Activated naive CD4-positive, alpha-beta T cell treated with anti-CD3 and anti-CD28 coated beads, Interleukin-2, amount 50 U/mL, for 72 hours (primary cell): Measurements from ENCODE around the gene PRMT1. TPM values are rescaled to one million over a fixed set of nuclear protein-coding genes. Genes with fewer than 3 reads are reported as not detected.

ENCODE experiments used
- ATAC-seq, 2 donors: fragments of 150-1000 bp; cut with Tn5 transposase; 2 replicates each; pipeline ENCODE4 v1.10.0; 2021; ENCODE audit warnings: mild to moderate bottlenecking in 2 of 2, moderate library complexity in 2 of 2
- DNase-seq, 2 donors: peaks; one replicate each; pipeline ENCODE4 v3.0.0; 2021 to 2022; ENCODE audit warnings: low spot score in 2 of 2
- H3K27ac Mint-ChIP-seq, 2 donors: one replicate each; pipeline ENCODE4 v1.8.0; 2022; ENCODE audit warnings: mild to moderate bottlenecking in 2 of 2, mixed read lengths in 2 of 2
- H3K36me3 Mint-ChIP-seq, 2 donors: one replicate each; pipeline ENCODE4 v1.8.0; 2022; ENCODE audit warnings: mixed read lengths in 2 of 2
- H3K9me3 Mint-ChIP-seq, 2 donors: one replicate each; pipeline ENCODE4 v1.8.0; 2022; ENCODE audit warnings: mixed read lengths in 2 of 2
- total RNA-seq, 2 donors: library from RNA; stranded (reverse); gene quantifications; one replicate each; pipeline ENCODE4 v1.2.3, GENCODE V29; 2022

PRMT1 gene
- total RNA-seq, 2 donors from 2014 or later, result 248 to 309 TPM

DNA sequence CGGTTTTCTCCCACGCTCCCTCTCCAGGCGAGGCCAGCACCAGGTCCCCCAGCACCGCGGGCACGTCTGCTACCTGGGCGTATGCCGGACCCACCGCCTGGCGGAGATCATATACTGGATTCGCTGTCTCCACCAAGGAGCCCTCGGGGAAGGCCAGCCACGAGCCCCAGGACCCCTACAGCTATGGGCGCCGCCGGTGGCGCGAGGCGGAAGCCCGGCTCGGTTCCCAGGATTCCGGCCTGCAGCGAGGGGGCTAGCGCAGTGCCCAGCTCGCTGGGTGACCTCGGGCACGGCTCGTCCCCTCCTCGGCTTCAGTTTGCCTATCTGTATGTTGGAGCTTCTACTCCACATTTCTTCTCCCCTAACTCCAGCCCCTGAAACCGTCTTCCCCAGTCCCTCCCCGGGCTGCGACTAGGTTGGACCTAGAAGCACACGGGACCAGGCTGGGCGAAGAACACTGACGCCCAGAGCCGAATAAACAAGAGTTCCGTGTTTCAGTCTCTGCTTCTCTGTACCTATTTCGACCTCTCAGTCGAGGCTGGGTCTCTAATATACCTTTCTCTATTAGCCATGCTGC, 13.1 kb downstream of the PRMT1 start:
- ATAC-seq (peak in 1 of 2 donors; percentile 10), DNase-seq (no peak)
- Mint-ChIP-seq H3K36me3 (peaks cover 7% of the 10 kb centered on the region in 2 donors), H3K9me3 (no peaks in the 10 kb centered on the region), H3K27ac (peak overlapping the region in 1 of 2 donors; percentile 36)

DNA sequence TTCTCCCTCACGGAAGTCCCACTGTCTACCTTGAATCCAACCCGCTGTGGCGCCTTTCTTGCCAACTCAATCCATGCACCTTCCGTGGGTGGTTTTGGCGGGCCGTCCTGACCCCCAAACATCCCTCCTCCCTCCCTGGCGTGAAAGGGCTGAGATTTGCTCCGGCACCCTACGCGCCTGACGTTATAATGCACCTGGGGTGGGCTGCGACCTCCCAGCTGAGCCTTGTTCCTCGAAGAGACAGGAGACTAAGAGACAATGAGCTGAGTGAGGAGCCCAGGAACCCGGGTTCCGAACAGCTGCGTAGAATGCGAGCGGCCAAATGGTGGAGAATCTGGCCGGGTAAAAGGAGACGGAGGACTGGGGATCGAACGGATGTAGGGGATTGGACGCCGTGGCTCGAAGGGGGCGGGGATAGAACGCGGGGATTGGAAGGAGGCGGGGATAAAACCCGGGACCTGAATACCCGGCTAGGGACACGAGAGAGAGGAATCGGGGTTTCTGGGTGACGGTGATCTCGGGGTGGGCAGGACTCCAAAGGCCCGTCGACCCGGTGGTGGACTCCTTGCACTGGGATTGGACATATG, 13.7 kb downstream of the PRMT1 start, which contains the start of gene CPT1C:
Gene CPT1C, plus strand, starts transcription at position 461 of the 587 bp plus-strand sequence. CDS start 1,137 bp downstream, outside the sequence.
- peak; percentile 55 to 60 for ATAC-seq
- Mint-ChIP-seq H3K9me3 (no peaks in the 10 kb centered on the region), H3K36me3 (peaks cover under 1 to 2% of the 10 kb centered on the region in 2 donors), H3K27ac (peak within 1 kb of the TSS; percentile 36 to 79)
- peak in 1 of 2 donors; percentile 64 for DNase-seq

DNA sequence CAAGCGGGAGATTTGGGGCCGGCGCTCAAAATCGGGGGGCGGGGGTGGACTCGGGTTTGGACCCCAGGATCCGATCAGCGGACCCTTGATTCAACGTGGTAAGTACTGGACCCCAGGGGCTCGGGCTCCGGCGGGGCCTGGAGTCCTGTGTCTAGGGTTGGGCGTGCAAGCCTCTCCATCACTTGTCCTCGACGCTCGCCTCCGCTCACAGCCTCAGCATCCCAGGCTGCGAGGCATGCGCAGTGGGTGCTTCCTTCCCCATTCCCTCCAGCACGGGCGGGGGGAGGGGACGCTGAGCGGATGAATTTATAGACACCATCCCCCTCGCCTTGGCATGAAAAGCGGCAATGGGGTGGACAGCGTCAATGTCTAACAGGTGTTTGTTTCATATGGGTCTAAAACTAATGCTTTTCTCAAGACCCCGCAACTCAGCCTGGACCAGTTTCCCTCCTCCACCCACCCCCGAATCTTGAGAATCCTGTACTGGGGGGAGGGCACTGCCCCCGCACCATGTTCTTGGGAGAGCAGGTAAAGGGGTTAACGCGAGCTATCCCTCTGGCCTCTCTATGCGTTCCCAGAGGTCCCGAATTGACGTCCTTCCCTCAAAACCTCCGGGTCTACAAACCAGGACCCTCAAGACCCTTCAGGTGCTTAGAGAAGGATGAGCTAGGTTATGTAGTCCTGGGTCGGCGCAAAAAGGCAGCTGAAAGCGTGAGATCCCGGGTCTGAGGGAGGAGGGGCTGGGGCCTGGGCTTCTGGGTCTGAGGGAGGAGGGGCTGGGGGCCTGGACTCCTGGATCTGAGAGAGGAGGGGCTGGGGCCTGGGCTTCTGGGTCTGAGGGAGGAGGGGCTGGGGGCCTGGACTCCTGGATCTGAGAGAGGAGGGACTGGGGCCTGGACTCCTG, 14.4 kb downstream of the PRMT1 start:
- peak overlapping the region; percentile 36 to 79 for H3K27ac Mint-ChIP-seq
- ATAC-seq (peak; percentile 27 to 31), DNase-seq (no peak)
- no peaks in the 10 kb centered on the region for H3K9me3 Mint-ChIP-seq
- H3K36me3 Mint-ChIP-seq, result no peaks in the 10 kb centered on the region

DNA sequence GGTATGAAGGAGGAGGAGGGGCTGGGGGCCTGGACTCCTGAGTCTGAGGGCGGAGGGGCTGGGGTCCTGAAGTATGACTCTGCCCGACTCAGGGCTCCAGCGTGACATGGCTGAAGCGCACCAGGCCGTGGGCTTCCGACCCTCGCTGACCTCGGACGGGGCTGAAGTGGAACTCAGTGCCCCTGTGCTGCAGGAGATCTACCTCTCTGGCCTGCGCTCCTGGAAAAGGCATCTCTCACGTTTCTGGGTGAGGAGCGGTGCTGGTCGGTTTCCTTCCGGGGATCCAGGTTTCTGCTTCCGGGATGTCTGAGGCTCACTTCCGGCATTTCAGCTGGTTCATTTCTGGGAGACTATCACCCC, 15.1 kb downstream of the PRMT1 start:
- Mint-ChIP-seq H3K27ac (no peak overlapping the region), H3K9me3 (no peaks in the 10 kb centered on the region), H3K36me3 (no peaks in the 10 kb centered on the region)
- ATAC-seq (no peak), DNase-seq (no peak)

DNA sequence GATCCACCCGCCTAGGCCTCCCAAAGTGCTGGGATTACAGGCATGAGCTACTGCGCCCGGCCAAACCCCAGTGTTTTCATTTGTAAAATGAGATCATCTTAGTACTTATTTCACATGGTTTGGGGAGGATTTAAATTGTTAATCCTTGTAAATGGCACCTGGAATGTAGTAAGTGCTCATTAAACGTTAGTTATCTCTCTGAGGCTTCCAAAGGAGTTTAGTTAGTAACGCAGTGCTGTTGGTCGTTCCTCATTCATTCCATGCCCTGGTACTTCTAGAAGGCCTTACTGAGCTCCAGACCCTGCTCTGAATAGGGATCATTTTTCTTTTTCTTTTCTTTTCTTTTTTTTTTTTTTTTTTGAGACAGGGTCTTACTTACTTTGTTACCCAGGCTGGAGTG, 19.0 kb downstream of the PRMT1 start:
- no peaks in the 10 kb centered on the region for H3K36me3 Mint-ChIP-seq
- H3K27ac Mint-ChIP-seq, result no peak overlapping the region
- no peak for DNase-seq
- no peak for ATAC-seq
- no peaks in the 10 kb centered on the region for H3K9me3 Mint-ChIP-seq

DNA sequence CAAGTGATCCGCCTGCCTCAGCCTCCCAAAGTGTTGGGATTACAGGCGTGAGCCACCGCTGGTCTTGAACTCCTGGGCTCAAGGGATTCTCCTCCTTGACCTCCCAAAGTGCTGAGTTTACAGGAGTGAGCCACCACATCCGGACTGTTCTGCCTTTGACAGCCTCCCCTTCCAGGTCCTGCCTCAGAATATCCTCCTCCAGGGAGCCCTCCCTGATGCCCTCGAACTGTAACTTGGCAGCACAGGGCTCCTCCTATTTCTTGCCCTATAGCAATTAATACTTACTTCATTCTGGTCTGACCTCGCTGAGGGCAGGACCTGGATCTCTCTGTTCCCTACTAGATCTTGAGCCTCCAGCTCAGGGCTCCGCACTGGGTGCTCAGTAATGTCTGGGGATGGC, 19.8 kb downstream of the PRMT1 start:
- no peak overlapping the region for H3K27ac Mint-ChIP-seq

DNA sequence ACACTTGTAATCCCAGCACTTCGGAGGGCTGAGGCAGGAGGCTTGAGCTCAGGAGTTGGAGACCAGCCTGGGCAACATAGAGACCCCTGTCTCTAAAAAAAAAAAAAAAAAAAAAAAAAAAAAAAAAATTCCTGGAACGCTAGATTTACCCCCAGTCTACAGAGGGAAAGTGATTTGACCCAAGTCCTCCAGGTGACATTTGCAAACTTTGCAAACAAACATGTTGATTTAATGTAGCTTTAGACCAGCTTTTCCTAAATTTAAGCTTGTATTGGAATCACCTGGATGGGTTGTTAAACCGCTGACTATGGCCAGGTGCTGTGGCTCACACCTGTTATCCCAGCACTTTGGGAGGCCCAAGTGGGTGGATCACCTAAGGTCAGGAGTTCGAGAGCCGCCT, 22.3 kb downstream of the PRMT1 start:
- H3K36me3 Mint-ChIP-seq, result no peaks in the 10 kb centered on the region
- no peak overlapping the region for H3K27ac Mint-ChIP-seq

More for the DNA sequence above, 19.8 kb downstream of the PRMT1 start:
- DNase-seq, result no peak
- H3K9me3 Mint-ChIP-seq, result no peaks in the 10 kb centered on the region
- ATAC-seq, result no peak
- no peaks in the 10 kb centered on the region for H3K36me3 Mint-ChIP-seq

DNA sequence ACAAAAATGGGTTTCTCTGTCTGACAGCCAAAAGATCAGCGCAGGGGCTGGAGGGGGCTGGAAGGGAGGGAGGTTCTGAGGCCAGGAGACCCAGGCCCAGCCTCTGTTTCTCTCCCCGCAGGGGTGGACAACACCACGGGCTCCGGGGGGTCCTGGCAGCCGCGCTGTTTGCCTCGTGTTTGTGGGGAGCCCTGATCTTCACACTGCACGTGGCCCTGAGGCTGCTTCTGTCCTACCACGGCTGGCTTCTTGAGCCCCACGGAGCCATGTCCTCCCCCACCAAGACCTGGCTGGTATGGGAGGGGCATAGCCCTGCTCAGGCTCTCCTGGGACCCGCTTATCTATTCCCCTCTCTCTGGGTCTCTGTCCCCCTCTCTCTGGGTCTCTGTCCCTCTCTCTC, 23.5 kb downstream of the PRMT1 start:
- ATAC-seq, result peak; percentile 49 to 64
- no peak for DNase-seq
- Mint-ChIP-seq H3K9me3 (no peaks in the 10 kb centered on the region), H3K27ac (no peak overlapping the region), H3K36me3 (no peaks in the 10 kb centered on the region)

More for the DNA sequence above, 22.3 kb downstream of the PRMT1 start:
- ATAC-seq (no peak), DNase-seq (no peak)
- no peaks in the 10 kb centered on the region for H3K9me3 Mint-ChIP-seq

DNA sequence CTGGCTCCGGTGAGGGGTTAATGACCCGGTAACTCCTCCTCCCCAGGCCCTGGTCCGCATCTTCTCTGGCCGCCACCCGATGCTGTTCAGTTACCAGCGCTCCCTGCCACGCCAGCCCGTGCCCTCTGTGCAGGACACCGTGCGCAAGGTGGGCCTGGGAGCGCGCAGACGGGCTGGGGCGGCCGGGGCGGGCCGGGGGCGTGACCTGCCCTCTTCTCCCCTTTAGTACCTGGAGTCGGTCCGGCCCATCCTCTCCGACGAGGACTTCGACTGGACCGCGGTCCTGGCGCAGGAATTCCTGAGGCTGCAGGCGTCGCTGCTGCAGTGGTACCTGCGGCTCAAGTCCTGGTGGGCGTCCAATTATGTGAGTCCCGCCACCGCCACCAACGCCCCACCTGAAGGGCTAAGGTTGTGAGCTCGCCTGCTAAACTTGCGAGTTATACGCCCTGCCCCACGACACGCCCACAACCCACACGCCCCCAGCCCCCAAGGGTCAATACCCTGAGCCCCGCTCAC, 24.3 kb downstream of the PRMT1 start:
- H3K27ac Mint-ChIP-seq, result no peak overlapping the region
- DNase-seq (no peak), ATAC-seq (peak; percentile 50 to 57)
- H3K36me3 Mint-ChIP-seq, result no peaks in the 10 kb centered on the region
- H3K9me3 Mint-ChIP-seq, result no peaks in the 10 kb centered on the region

DNA sequence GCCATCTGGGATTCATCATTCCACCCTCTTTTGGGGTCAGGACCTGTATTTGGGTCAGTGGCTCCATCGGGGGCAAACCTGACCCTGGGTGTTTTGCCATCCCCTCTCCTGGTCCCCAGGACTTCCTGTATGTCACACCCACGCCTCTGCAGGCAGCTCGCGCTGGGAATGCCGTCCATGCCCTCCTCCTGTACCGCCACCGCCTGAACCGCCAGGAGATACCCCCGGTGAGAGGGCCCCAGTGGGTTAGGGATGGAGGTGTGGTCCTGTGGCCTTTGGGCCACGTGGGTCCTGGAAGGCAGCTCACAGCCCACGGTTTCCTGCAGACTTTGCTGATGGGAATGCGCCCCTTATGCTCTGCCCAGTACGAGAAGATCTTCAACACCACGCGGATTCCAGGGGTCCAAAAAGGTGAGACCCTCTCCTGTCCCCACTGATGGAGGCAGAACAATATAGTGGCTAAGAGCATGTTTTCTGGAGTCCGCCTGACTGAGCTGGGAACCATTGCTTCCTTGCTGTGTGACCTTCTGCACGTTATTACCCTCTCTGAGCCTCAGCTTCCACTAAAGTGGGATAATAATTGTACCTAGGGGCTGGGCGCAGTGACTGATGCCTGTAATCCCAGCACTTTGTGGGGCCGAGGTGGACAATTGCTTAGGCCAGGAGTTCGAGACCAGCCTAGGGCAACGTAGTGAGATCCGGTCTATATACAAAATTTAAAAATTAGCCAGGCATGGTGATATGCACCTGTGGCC, 28.0 kb downstream of the PRMT1 start:
- H3K9me3 Mint-ChIP-seq, result no peaks in the 10 kb centered on the region
- DNase-seq, result no peak
- H3K27ac Mint-ChIP-seq, result no peak overlapping the region
- no peaks in the 10 kb centered on the region for H3K36me3 Mint-ChIP-seq
- no peak for ATAC-seq

DNA sequence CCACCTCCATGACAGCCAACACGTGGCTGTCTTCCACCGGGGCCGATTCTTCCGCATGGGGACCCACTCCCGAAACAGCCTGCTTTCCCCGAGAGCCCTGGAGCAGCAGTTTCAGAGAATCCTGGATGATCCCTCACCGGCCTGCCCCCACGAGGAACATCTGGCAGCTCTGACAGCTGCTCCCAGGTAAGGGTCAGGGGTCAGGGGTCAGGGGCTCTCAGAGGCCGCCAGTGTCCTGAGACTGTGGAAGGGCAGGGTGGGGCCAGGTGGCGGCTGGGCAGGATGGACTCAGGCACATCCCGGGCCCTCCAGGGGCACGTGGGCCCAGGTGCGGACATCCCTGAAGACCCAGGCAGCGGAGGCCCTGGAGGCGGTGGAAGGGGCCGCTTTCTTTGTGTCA, 28.8 kb downstream of the PRMT1 start:
- H3K9me3 Mint-ChIP-seq, result no peaks in the 10 kb centered on the region
- ATAC-seq, result no peak
- no peaks in the 10 kb centered on the region for H3K36me3 Mint-ChIP-seq
- no peak overlapping the region for H3K27ac Mint-ChIP-seq
- DNase-seq, result no peak

DNA sequence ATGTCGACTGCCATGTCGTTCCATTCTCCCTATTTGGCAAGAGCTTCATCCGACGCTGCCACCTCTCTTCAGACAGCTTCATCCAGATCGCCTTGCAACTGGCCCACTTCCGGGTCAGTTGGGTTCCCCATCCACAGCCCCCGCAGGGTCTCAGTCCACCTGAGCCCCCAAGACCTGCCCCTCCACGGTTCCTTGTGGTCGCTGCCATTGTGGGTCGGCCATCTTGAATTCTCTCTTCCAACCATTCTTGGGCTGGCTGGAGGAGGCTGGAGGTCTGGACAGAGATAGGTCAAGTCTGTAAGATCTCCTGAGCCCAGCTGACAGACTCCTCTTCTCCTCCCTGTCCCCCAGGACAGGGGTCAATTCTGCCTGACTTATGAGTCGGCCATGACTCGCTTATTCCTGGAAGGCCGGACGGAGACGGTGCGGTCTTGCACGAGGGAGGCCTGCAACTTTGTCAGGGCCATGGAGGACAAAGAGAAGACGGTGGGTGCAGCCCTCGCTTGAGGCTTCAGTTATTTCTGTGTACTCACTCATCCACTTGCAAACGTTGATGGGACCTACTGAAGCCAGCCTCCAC, 33.4 kb downstream of the PRMT1 start:
- ATAC-seq, result no peak
- H3K36me3 Mint-ChIP-seq, result no peaks in the 10 kb centered on the region
- DNase-seq, result no peak
- H3K27ac Mint-ChIP-seq, result no peak overlapping the region
- no peaks in the 10 kb centered on the region for H3K9me3 Mint-ChIP-seq

DNA sequence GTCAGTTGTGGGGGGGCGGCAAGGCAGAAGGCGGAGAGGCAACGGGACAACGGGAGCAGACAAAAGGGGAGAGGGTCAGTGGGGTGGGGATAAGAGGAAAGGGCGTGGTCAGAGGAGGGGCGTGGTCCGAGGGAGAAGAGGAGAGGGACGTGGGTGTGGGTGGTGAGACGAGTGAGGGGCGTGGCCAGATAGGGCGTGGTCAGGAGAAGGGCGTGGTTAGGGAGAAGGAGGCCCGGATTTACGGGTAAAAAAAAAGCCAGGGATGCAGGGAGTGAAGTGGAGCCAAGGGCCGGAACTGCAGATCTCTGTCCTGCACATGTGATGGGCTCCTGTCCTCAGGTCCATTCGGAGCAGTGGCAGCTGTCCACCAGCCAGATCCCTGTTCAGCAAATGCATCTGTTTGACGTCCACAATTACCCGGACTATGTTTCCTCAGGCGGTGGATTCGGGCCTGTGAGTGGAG, 35.4 kb downstream of the PRMT1 start:
- no peak for ATAC-seq

DNA sequence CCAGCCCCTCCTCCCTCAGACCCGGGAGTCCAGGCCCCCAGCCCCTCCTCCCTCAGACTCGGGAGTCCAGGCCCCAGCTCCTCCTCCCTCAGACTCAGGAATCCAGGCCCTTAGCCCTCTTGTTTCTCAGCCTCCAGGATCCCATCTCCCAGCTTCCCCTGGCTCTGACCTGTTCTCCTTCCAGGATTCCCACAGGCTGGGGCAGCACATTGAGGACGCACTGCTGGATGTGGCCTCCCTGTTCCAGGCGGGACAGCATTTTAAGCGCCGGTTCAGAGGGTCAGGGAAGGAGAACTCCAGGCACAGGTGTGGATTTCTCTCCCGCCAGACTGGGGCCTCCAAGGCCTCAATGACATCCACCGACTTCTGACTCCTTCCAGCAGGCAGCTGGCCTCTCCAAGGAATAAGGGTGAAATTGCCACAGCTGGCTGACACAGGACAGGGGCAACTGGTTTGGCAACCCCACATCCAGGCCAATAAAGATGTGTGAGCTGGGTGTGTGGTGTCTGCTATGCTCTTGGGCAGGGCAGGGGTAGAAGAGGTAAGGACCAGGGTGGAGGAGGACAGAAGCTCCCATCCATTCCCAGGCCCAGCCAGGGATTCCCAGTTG, 36.3 kb downstream of the PRMT1 start:
- ATAC-seq (no peak), DNase-seq (no peak)
- H3K36me3 Mint-ChIP-seq, result no peaks in the 10 kb centered on the region
- H3K9me3 Mint-ChIP-seq, result no peaks in the 10 kb centered on the region
- peak overlapping the region in 1 of 2 donors; percentile 72 for H3K27ac Mint-ChIP-seq

More for the DNA sequence above, 35.4 kb downstream of the PRMT1 start:
- no peak for DNase-seq
- Mint-ChIP-seq H3K27ac (no peak overlapping the region), H3K36me3 (no peaks in the 10 kb centered on the region), H3K9me3 (no peaks in the 10 kb centered on the region)

DNA sequence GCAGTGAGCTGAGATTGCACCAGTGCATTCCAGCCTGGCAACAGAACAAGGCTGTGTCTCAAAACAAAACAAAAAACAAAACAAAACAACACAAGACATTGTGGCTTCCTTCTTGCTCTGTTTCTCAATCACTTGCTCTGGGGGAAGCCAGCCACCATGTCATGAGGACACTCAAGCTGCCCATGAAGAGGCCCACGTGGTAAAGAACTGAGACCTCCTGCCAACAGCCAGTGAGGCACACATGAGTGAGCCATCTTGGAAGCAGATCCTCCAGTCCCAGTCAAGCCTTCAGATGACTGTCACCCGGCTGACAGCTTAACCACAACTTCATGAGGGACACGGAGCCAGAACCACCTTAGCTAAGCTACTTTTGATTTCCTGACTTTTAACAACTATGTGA, 39.1 kb downstream of the PRMT1 start:
- H3K27ac Mint-ChIP-seq, result peak overlapping the region in 1 of 2 donors; percentile 44
- ATAC-seq (peak in 1 of 2 donors; percentile 22), DNase-seq (no peak)
- H3K9me3 Mint-ChIP-seq, result no peaks in the 10 kb centered on the region
- no peaks in the 10 kb centered on the region for H3K36me3 Mint-ChIP-seq

DNA sequence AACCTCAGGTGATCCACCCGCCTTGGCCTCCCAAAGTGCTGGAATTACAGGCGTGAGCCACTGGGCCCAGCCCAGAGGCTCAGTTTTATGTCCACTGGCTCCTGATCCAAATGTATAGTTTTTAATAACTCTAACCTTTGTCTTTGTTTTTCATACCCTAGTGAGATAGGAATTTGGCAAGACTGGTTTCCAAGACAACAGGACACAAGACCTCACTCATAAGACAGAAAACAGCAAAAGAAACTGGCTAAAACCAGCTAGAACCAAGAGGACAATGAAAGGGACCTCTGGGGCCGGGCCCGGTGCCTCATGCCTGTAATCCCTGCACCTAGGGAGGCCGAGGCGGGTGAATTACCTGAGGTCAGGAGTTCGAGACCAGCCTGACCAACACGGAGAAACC, 41.4 kb downstream of the PRMT1 start:
- DNase-seq (no peak), ATAC-seq (no peak)
- H3K9me3 Mint-ChIP-seq, result no peaks in the 10 kb centered on the region
- H3K27ac Mint-ChIP-seq, result peak overlapping the region; percentile 65 to 76
- no peaks in the 10 kb centered on the region for H3K36me3 Mint-ChIP-seq
